HEK293 (cell line): ENCODE data around the gene FRRS1L.

Source experiments
- CTCF ChIA-PET: fragments of 350-600 bp; formaldehyde crosslinking; extraction: SDS; loops from one replicate; lab custom pipeline; 2021; ENCODE audit warnings: antibody characterized with exemption; lab: Yijun Ruan, JAX
- POLR2A ChIA-PET: fragments of 300-600 bp; formaldehyde crosslinking; extraction: SDS; loops from one replicate; lab custom pipeline; 2020; ENCODE audit warnings: antibody characterized with exemption, inconsistent platforms; lab: Yijun Ruan, JAX
- H3K27ac ChIP-seq: fragments of 200-500 bp; sonication (Bioruptor generic); 2 replicates; pipeline ENCODE4 v1.5.1; 2014; ENCODE audit warnings: low read depth, low read length, control low read depth, inconsistent platforms; ENCODE audit errors: extremely low read depth
- H3K36me3 ChIP-seq, 2 experiments: fragments of 200-500 bp in 1 of 2; sonication (Bioruptor generic) in 1 of 2; 1 replicate in 1 of 2; 2 replicates in 1 of 2; pipeline ENCODE4 v1.5.1; 2014 to 2017; ENCODE audit warnings: inconsistent platforms in 2 of 2, low read length in 2 of 2; ENCODE audit not compliant: control insufficient read depth in 2 of 2, insufficient read depth in 1 of 2
- H3K4me1 ChIP-seq: fragments of 200-500 bp; sonication (Bioruptor generic); 2 replicates; pipeline ENCODE4 v1.5.1; 2014; ENCODE audit warnings: mild to moderate bottlenecking, low read length, inconsistent platforms; ENCODE audit not compliant: control insufficient read depth, insufficient read depth
- H3K4me3 ChIP-seq: 2 replicates; pipeline ENCODE4 v1.5.1; 2011; ENCODE audit warnings: low read depth, mild to moderate bottlenecking, control low read depth, low read length, moderate library complexity
- H3K9me3 ChIP-seq: fragments of 200-500 bp; sonication (Bioruptor generic); 2 replicates; pipeline ENCODE4 v1.5.1; 2014; ENCODE audit warnings: low read depth, low read length, inconsistent platforms; ENCODE audit not compliant: control insufficient read depth, insufficient read depth
- ATF2 ChIP-seq: fragments of 450-650 bp; formaldehyde crosslinking; IDR thresholded peaks from 2 replicates; pipeline ENCODE4 v1.5.1; 2016; ENCODE audit warnings: missing biosample characterization, missing genetic modification characterization, low read depth
- GLIS2 ChIP-seq: fragments of 450-650 bp; formaldehyde crosslinking; IDR thresholded peaks from 2 replicates; pipeline ENCODE4 v1.5.1; 2016; ENCODE audit warnings: missing biosample characterization, missing genetic modification characterization
- MYNN ChIP-seq: fragments of 450-650 bp; formaldehyde crosslinking; IDR thresholded peaks from 2 replicates; pipeline ENCODE4 v1.5.1; 2016; ENCODE audit warnings: missing biosample characterization, missing genetic modification characterization, borderline replicate concordance
- PRDM10 ChIP-seq: fragments of 450-650 bp; formaldehyde crosslinking; IDR thresholded peaks from 2 replicates; pipeline ENCODE4 v1.5.1; 2016; ENCODE audit warnings: missing biosample characterization, missing genetic modification characterization
- PRDM2 ChIP-seq: fragments of 450-650 bp; formaldehyde crosslinking; IDR thresholded peaks from 2 replicates; pipeline ENCODE4 v1.5.1; 2016; ENCODE audit warnings: missing biosample characterization, missing genetic modification characterization, borderline replicate concordance
- SCRT2 ChIP-seq: fragments of 450-650 bp; formaldehyde crosslinking; IDR thresholded peaks from 2 replicates; pipeline ENCODE4 v1.5.1; 2016; ENCODE audit warnings: missing biosample characterization, missing genetic modification characterization
- SETDB1 ChIP-seq: IDR thresholded peaks from one replicate; pipeline ENCODE4 v1.6.1; 2017; ENCODE audit warnings: mild to moderate bottlenecking, low read length, moderate library complexity, mixed read lengths; ENCODE audit not compliant: insufficient read length
- SP3 ChIP-seq: fragments of 450-650 bp; formaldehyde crosslinking; IDR thresholded peaks from 2 replicates; pipeline ENCODE4 v1.5.1; 2016; ENCODE audit warnings: missing biosample characterization, missing genetic modification characterization
- ZBTB6 ChIP-seq: fragments of 450-650 bp; formaldehyde crosslinking; IDR thresholded peaks from 2 replicates; pipeline ENCODE4 v1.5.1; 2017; ENCODE audit warnings: missing biosample characterization, missing genetic modification characterization
- ZFP69B ChIP-seq: fragments of 450-650 bp; formaldehyde crosslinking; IDR thresholded peaks from 2 replicates; pipeline ENCODE4 v1.5.1; 2016; ENCODE audit warnings: missing biosample characterization, missing genetic modification characterization
- ZNF112 ChIP-seq: fragments of 450-650 bp; formaldehyde crosslinking; IDR thresholded peaks from 2 replicates; pipeline ENCODE4 v1.5.0; 2017; ENCODE audit warnings: missing biosample characterization, missing genetic modification characterization
- ZNF140 ChIP-seq: fragments of 450-650 bp; formaldehyde crosslinking; IDR thresholded peaks from 2 replicates; pipeline ENCODE4 v1.5.1; 2016; ENCODE audit warnings: missing biosample characterization, missing genetic modification characterization
- ZNF157 ChIP-seq: fragments of 450-650 bp; formaldehyde crosslinking; IDR thresholded peaks from 2 replicates; pipeline ENCODE4 v1.5.1; 2016; ENCODE audit warnings: missing biosample characterization, missing genetic modification characterization
- ZNF16 ChIP-seq: fragments of 450-650 bp; formaldehyde crosslinking; IDR thresholded peaks from 2 replicates; pipeline ENCODE4 v1.5.1; 2016; ENCODE audit warnings: low read depth, missing biosample characterization, missing genetic modification characterization
- ZNF2 ChIP-seq: fragments of 450-650 bp; formaldehyde crosslinking; IDR thresholded peaks from 2 replicates; pipeline ENCODE4 v1.5.1; 2016; ENCODE audit warnings: missing biosample characterization, missing genetic modification characterization
- ZNF239 ChIP-seq: fragments of 450-650 bp; formaldehyde crosslinking; IDR thresholded peaks from 2 replicates; pipeline ENCODE4 v1.5.1; 2016; ENCODE audit warnings: missing biosample characterization, missing genetic modification characterization
- ZNF391 ChIP-seq: fragments of 450-650 bp; formaldehyde crosslinking; IDR thresholded peaks from 2 replicates; pipeline ENCODE4 v1.5.1; 2016; ENCODE audit warnings: low read depth, missing biosample characterization, missing genetic modification characterization, borderline replicate concordance
- ZNF416 ChIP-seq: fragments of 450-650 bp; formaldehyde crosslinking; IDR thresholded peaks from 2 replicates; pipeline ENCODE4 v1.5.1; 2016; ENCODE audit warnings: missing biosample characterization, missing genetic modification characterization
- ZNF510 ChIP-seq: fragments of 450-650 bp; formaldehyde crosslinking; IDR thresholded peaks from 2 replicates; pipeline ENCODE4 v1.5.1; 2018; ENCODE audit warnings: mild to moderate bottlenecking, missing genetic modification characterization, missing biosample characterization; ENCODE audit not compliant: insufficient replicate concordance
- ZNF514 ChIP-seq: fragments of 450-650 bp; formaldehyde crosslinking; IDR thresholded peaks from 2 replicates; pipeline ENCODE4 v1.5.1; 2016; ENCODE audit warnings: missing biosample characterization, missing genetic modification characterization
- ZNF529 ChIP-seq: fragments of 450-650 bp; formaldehyde crosslinking; IDR thresholded peaks from 2 replicates; pipeline ENCODE4 v1.5.1; 2017; ENCODE audit warnings: missing genetic modification characterization, missing biosample characterization; ENCODE audit not compliant: insufficient replicate concordance
- ZNF664 ChIP-seq: fragments of 450-650 bp; formaldehyde crosslinking; IDR thresholded peaks from 2 replicates; pipeline ENCODE4 v1.5.1; 2016; ENCODE audit warnings: missing biosample characterization, missing genetic modification characterization
- ZNF768 ChIP-seq: fragments of 450-650 bp; formaldehyde crosslinking; IDR thresholded peaks from 2 replicates; pipeline ENCODE4 v1.5.1; 2018; ENCODE audit warnings: missing biosample characterization, mild to moderate bottlenecking, missing genetic modification characterization
- ZSCAN5A ChIP-seq: fragments of 450-650 bp; formaldehyde crosslinking; IDR thresholded peaks from 2 replicates; pipeline ENCODE4 v1.5.1; 2016; ENCODE audit warnings: missing biosample characterization, missing genetic modification characterization

FRRS1L gene

GRCh38 chr9:109176963-109177362 is 9.9 kb upstream of the FRRS1L start:
- CTCF ChIA-PET: interaction anchor here (0.9 kb wide), 1 partner anchor 67 kb away, joined by 3 read pairs; no protein-coding TSS in a partner anchor
- TF ChIP-seq ZNF157 (tag by site-specific recombination): no peak
- no peak for TF ChIP-seq ZNF2
- no peak for TF ChIP-seq PRDM10 (tag by site-specific recombination)
- no peak for TF ChIP-seq ZNF510
- no peak for TF ChIP-seq MYNN
- TF ChIP-seq GLIS2 (tag by site-specific recombination): no peak
- TF ChIP-seq ATF2 (tag by site-specific recombination): no peak
- TF ChIP-seq SCRT2 (tag by site-specific recombination): no peak
- TF ChIP-seq ZSCAN5A (tag by site-specific recombination): no peak
- no peak for TF ChIP-seq ZNF768 (tag by site-specific recombination)
- no peak for TF ChIP-seq ZFP69B
- TF ChIP-seq ZNF514 (tag by site-specific recombination): no peak
- TF ChIP-seq SP3 (tag by site-specific recombination): no peak
- TF ChIP-seq ZNF529 (tag by site-specific recombination): no peak
- no peak for TF ChIP-seq ZNF140 (tag by site-specific recombination)
- no peak for TF ChIP-seq ZNF16
- no peak for TF ChIP-seq ZNF239 (tag by site-specific recombination)
- no peak for TF ChIP-seq ZBTB6 (tag by site-specific recombination)
- TF ChIP-seq ZNF416 (tag by site-specific recombination): no peak
- TF ChIP-seq SETDB1: no peak
- TF ChIP-seq, all 188 proteins: peak for 0

GRCh38 chr9:109176386-109176785 is 9.3 kb upstream of the FRRS1L start:
- Histone ChIP-seq H3K9me3 (no peaks in the 10 kb centered on the region), H3K4me1 (no peaks in the 10 kb centered on the region), H3K27ac (no peak overlapping the region), H3K36me3 (no peaks in the 10 kb centered on the region), H3K4me3 (no peak overlapping the region)
- ChIA-PET POLR2A (no interaction called here), CTCF (no interaction called here)
- no peak for TF ChIP-seq ZNF391 (tag by site-specific recombination)
- TF ChIP-seq PRDM2 (tag by site-specific recombination): no peak
- no peak for TF ChIP-seq ZNF112 (tag by site-specific recombination)
- no peak for TF ChIP-seq ZNF664 (tag by site-specific recombination)

More at GRCh38 chr9:109176963-109177362, 9.9 kb upstream of the FRRS1L start:
- no peaks in the 10 kb centered on the region for H3K9me3 ChIP-seq
- H3K36me3 ChIP-seq: no peaks in the 10 kb centered on the region
- no peak overlapping the region for H3K27ac ChIP-seq
- no peaks in the 10 kb centered on the region for H3K4me1 ChIP-seq
- POLR2A ChIA-PET: no interaction called here
- H3K4me3 ChIP-seq: no peak overlapping the region
